ENCODE data around the gene GALNT17.

Gene GALNT17

GRCh38 chr7:71221549-71221948 lies 89.6 kb downstream of the GALNT17 start:
- Histone ChIP-seq H3K27ac (no peak overlapping the region), H3K36me3 (no peaks in the 10 kb centered on the region), H3K4me2 (no peak overlapping the region), H3K4me3 (no peak overlapping the region), H3K9me3 (peaks cover 32% of the 10 kb centered on the region), H3K4me1 (no peaks in the 10 kb centered on the region), H3K27me3 (no peaks in the 10 kb centered on the region), H4K20me1 (no peaks in the 10 kb centered on the region), H3K9ac (no peak overlapping the region)
- no peak for TF ChIP-seq Cebpa-rat (IDR thresholded peaks at IDR 0.05)

- Histone ChIP-seq H3K27me3 (no peaks in the 10 kb centered on the region), H3K9ac (no peak overlapping the region), H3K36me3 (no peaks in the 10 kb centered on the region), H3K27ac (no peak overlapping the region), H3K9me3 (peaks cover 17% of the 10 kb centered on the region; the same call in 1 of the 2 replicates), H3K4me1 (no peaks in the 10 kb centered on the region), H3K4me2 (no peak overlapping the region), H4K20me1 (no peaks in the 10 kb centered on the region), H3K4me3 (no peak overlapping the region)
- TF ChIP-seq Cebpa-rat (IDR thresholded peaks at IDR 0.05): peak; percentile 83
Observed at GRCh38 chr7:71227126-71227525, 95.2 kb downstream of the GALNT17 start.

GRCh38 chr7:71229148-71229547 lies 97.2 kb downstream of the GALNT17 start:
- Histone ChIP-seq H3K27ac (no peak overlapping the region), H3K4me1 (no peaks in the 10 kb centered on the region), H3K9me3 (peaks cover 17% of the 10 kb centered on the region; the same call in 1 of the 2 replicates), H3K4me2 (no peak overlapping the region), H4K20me1 (no peaks in the 10 kb centered on the region), H3K27me3 (no peaks in the 10 kb centered on the region), H3K4me3 (no peak overlapping the region), H3K9ac (no peak overlapping the region), H3K36me3 (no peaks in the 10 kb centered on the region)
- TF ChIP-seq Cebpa-rat (IDR thresholded peaks at IDR 0.05): no peak

GRCh38 chr7:71229699-71230098 lies 97.8 kb downstream of the GALNT17 start:
- no peak overlapping the region for H3K9ac ChIP-seq
- no peak for TF ChIP-seq Cebpa-rat (IDR thresholded peaks at IDR 0.05)
- H3K27me3 ChIP-seq: no peaks in the 10 kb centered on the region
- H3K4me3 ChIP-seq: no peak overlapping the region
- H3K27ac ChIP-seq: no peak overlapping the region
- H3K9me3 ChIP-seq: peaks cover 17% of the 10 kb centered on the region; the same call in 1 of the 2 replicates
- no peaks in the 10 kb centered on the region for H4K20me1 ChIP-seq
- no peaks in the 10 kb centered on the region for H3K36me3 ChIP-seq
- H3K4me2 ChIP-seq: no peak overlapping the region
- no peaks in the 10 kb centered on the region for H3K4me1 ChIP-seq

GRCh38 chr7:71235253-71235652 lies 103.3 kb downstream of the GALNT17 start:
- Histone ChIP-seq H3K36me3 (no peaks in the 10 kb centered on the region), H3K27me3 (no peaks in the 10 kb centered on the region), H3K4me3 (no peak overlapping the region), H3K9ac (no peak overlapping the region), H3K4me2 (no peak overlapping the region), H3K9me3 (0 out of 2 replicates have a peak, but pooled peaks cover 3% of the 10 kb centered on the region), H3K4me1 (no peaks in the 10 kb centered on the region), H3K27ac (no peak overlapping the region), H4K20me1 (no peaks in the 10 kb centered on the region)
- no peak for TF ChIP-seq Cebpa-rat (IDR thresholded peaks at IDR 0.05)

GRCh38 chr7:71236230-71237105 lies 104.5 kb downstream of the GALNT17 start:
- no peaks in the 10 kb centered on the region for H3K36me3 ChIP-seq
- TF ChIP-seq Cebpa-rat (IDR thresholded peaks at IDR 0.05): no peak
- H3K9ac ChIP-seq: no peak overlapping the region
- H3K4me2 ChIP-seq: no peak overlapping the region
- H3K4me3 ChIP-seq: no peak overlapping the region
- no peaks in the 10 kb centered on the region for H3K27me3 ChIP-seq
- H3K27ac ChIP-seq: no peak overlapping the region
- no peaks in the 10 kb centered on the region for H3K4me1 ChIP-seq
- no peaks in the 10 kb centered on the region for H4K20me1 ChIP-seq
- H3K9me3 ChIP-seq: 0 out of 2 replicates have a peak, but pooled peaks cover 3% of the 10 kb centered on the region

- TF ChIP-seq Cebpa-rat (IDR thresholded peaks at IDR 0.05): no peak
- Histone ChIP-seq H3K4me2 (no peak overlapping the region), H4K20me1 (no peaks in the 10 kb centered on the region), H3K4me3 (no peak overlapping the region), H3K9ac (no peak overlapping the region), H3K27ac (no peak overlapping the region), H3K4me1 (no peaks in the 10 kb centered on the region), H3K9me3 (no peaks in the 10 kb centered on the region; the same call in 1 of the 2 replicates), H3K27me3 (no peaks in the 10 kb centered on the region), H3K36me3 (no peaks in the 10 kb centered on the region)
Observed at GRCh38 chr7:71237945-71238344, 106.0 kb downstream of the GALNT17 start.

- no peak overlapping the region for H3K4me2 ChIP-seq
- no peaks in the 10 kb centered on the region for H3K36me3 ChIP-seq
- no peak overlapping the region for H3K27ac ChIP-seq
- H3K4me3 ChIP-seq: no peak overlapping the region
- H4K20me1 ChIP-seq: no peaks in the 10 kb centered on the region
- no peaks in the 10 kb centered on the region for H3K27me3 ChIP-seq
- H3K4me1 ChIP-seq: no peaks in the 10 kb centered on the region
- no peaks in the 10 kb centered on the region; the same call in 1 of the 2 replicates for H3K9me3 ChIP-seq
- TF ChIP-seq Cebpa-rat (IDR thresholded peaks at IDR 0.05): no peak
- no peak overlapping the region for H3K9ac ChIP-seq
Observed at GRCh38 chr7:71238581-71239295, 106.8 kb downstream of the GALNT17 start.

- no peaks in the 10 kb centered on the region for H3K27me3 ChIP-seq
Observed at GRCh38 chr7:71239586-71240268, 107.8 kb downstream of the GALNT17 start.

More at GRCh38 chr7:71239586-71240268, 107.8 kb downstream of the GALNT17 start:
- Histone ChIP-seq H3K9ac (no peak overlapping the region), H4K20me1 (no peaks in the 10 kb centered on the region), H3K4me2 (no peak overlapping the region), H3K4me3 (no peak overlapping the region), H3K27ac (no peak overlapping the region), H3K9me3 (no peaks in the 10 kb centered on the region; the same call in 1 of the 2 replicates), H3K4me1 (no peaks in the 10 kb centered on the region), H3K36me3 (no peaks in the 10 kb centered on the region)
- TF ChIP-seq Cebpa-rat (IDR thresholded peaks at IDR 0.05): no peak
